ENCODE results near the gene CCDC195.
"Not testable (repeated sequence)": the region's sequence is repeated elsewhere in the genome, so short reads cannot be mapped to it uniquely, and the experiment has no call there.

The CCDC195 gene

GRCh38 chr2:224689539-224689938 lies 26.6 kb downstream of the CCDC195 start:
- no peak for DNase-seq

GRCh38 chr2:224688997-224689396 lies 27.2 kb downstream of the CCDC195 start:
- DNase-seq: no peak

- no peak for DNase-seq
These were observed 29.0 kb downstream of the CCDC195 start for GRCh38 chr2:224687156-224687555.

GRCh38 chr2:224685121-224685520 lies 31.0 kb downstream of the CCDC195 start:
- DNase-seq: no peak

GRCh38 chr2:224682134-224682533 lies 34.0 kb downstream of the CCDC195 start:
- DNase-seq: no peak

- no peak for DNase-seq
These were observed 44.4 kb downstream of the CCDC195 start for GRCh38 chr2:224671731-224672130.

- peak; percentile 30 to 34 for DNase-seq
These were observed 46.0 kb downstream of the CCDC195 start for GRCh38 chr2:224670203-224670602.

- no peak for DNase-seq
These were observed 46.7 kb downstream of the CCDC195 start for GRCh38 chr2:224669449-224669848.

GRCh38 chr2:224668123-224668909 lies 47.8 kb downstream of the CCDC195 start:
- no peak for DNase-seq

- no peak for DNase-seq
These were observed 49.1 kb downstream of the CCDC195 start for GRCh38 chr2:224666951-224667553.

- DNase-seq: not testable (repeated sequence)
These were observed 52.8 kb downstream of the CCDC195 start for GRCh38 chr2:224663322-224663721.

- DNase-seq: not testable (repeated sequence)
These were observed 54.5 kb downstream of the CCDC195 start for GRCh38 chr2:224661708-224662107.

GRCh38 chr2:224659714-224660113 lies 56.5 kb downstream of the CCDC195 start:
- DNase-seq: no peak

- no peak for DNase-seq
These were observed 57.3 kb downstream of the CCDC195 start for GRCh38 chr2:224658780-224659405.

- DNase-seq: no peak
These were observed 58.8 kb downstream of the CCDC195 start for GRCh38 chr2:224657349-224657748.

- DNase-seq: no peak
These were observed 61.1 kb downstream of the CCDC195 start for GRCh38 chr2:224655006-224655537.

Measured in inflammatory macrophage treated with lipopolysaccharide for 1 hour (primary cell).